Chondrocyte (in vitro differentiated cells): ENCODE measurements around the gene TFEB. TPM values are rescaled to one million over a fixed set of nuclear protein-coding genes. Genes with fewer than 3 reads are reported as not detected.

Experiments
- DNase-seq: peaks from one replicate; pipeline ENCODE4 v3.0.0; 2021; ENCODE audit warnings: mixed read lengths, low spot score
- H3K27ac Mint-ChIP-seq: one replicate; pipeline ENCODE4 v1.8.0; 2021; ENCODE audit warnings: mild to moderate bottlenecking, moderate library complexity, mixed read lengths; ENCODE audit not compliant: unreplicated experiment
- H3K27me3 Mint-ChIP-seq: 2 replicates; pipeline ENCODE4 v1.8.0; 2021; ENCODE audit warnings: low read depth, mixed read lengths
- H3K36me3 Mint-ChIP-seq: 2 replicates; pipeline ENCODE4 v1.8.0; 2021; ENCODE audit warnings: low read depth, mixed read lengths
- H3K4me1 Mint-ChIP-seq: 2 replicates; pipeline ENCODE4 v1.8.0; 2021; ENCODE audit warnings: low read depth, mild to moderate bottlenecking, mixed read lengths
- H3K4me3 Mint-ChIP-seq: one replicate; pipeline ENCODE4 v1.8.0; 2021; ENCODE audit warnings: mild to moderate bottlenecking, moderate library complexity, mixed read lengths; ENCODE audit not compliant: unreplicated experiment
- H3K9me3 Mint-ChIP-seq: 2 replicates; pipeline ENCODE4 v1.8.0; 2021; ENCODE audit warnings: low read depth, mixed read lengths
- CTCF ChIP-seq: fragments of 200-600 bp; sonication (generic); IDR thresholded peaks from 2 replicates; pipeline ENCODE4 v1.5.0; 2021; ENCODE audit warnings: antibody characterized with exemption, mild to moderate bottlenecking, moderate library complexity
- total RNA-seq: library from RNA; stranded (reverse); gene quantifications from 3 replicates; pipeline ENCODE4 v1.2.1, GENCODE V29; 2021

Gene TFEB
- total RNA-seq, 1 donor from 2014 or later: 11.6 TPM

DNA sequence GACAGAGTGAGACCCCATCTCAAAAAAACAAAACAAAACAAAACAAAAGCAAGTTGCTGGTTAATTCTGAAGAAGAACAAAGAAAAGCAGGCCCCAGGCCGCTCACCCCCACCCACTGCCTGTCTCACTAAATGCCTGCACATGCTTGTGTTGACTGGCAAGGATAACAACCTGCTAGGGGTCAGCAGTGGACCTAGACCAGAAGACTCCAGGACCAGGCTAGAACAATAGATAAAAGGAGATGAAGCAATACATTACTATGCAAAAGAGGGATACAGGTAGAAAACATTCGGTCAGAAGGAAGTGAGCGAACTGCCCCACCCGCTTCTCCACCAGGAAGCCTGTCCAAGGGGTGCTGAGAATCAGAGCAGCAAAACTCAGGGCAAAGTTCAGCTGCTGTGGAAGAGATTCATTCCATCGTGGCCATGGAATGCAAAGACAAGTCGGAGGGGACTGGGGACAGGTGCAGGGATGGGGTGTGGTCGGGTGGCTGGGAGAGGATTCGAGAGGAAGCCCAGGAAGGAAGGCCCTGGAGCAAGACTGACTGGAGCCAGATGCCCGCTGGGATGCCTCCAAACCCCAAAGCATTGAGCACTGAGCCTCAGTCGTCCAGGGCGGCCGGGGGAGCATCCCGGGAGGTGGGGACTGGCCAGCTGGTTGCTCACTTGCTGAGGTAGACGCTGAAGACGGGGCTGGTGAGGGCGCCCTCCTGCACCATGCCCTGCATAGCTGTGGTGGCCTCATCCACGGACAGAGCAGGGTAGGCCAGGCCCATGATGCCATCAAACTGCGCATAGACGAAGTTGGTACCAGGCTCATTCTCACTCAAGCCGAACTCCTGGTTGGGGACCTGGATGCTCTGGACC lies 6.5 kb upstream of the TFEB start:
- H3K4me1 Mint-ChIP-seq: peaks cover 5% of the 10 kb centered on the region
- H3K27me3 Mint-ChIP-seq: peaks cover 2% of the 10 kb centered on the region
- H3K36me3 Mint-ChIP-seq: no peaks in the 10 kb centered on the region
- no peak for TF ChIP-seq CTCF
- no peak for DNase-seq
- H3K9me3 Mint-ChIP-seq: no peaks in the 10 kb centered on the region
- no peak overlapping the region for H3K4me3 Mint-ChIP-seq
- H3K27ac Mint-ChIP-seq: no peak overlapping the region

GRCh38 chr6:41740366-41741162 lies 5.2 kb upstream of the TFEB start:
- Mint-ChIP-seq H3K4me3 (no peak overlapping the region), H3K27me3 (peaks cover 2% of the 10 kb centered on the region), H3K27ac (no peak overlapping the region), H3K9me3 (no peaks in the 10 kb centered on the region), H3K4me1 (peaks cover 12% of the 10 kb centered on the region), H3K36me3 (no peaks in the 10 kb centered on the region)
- TF ChIP-seq CTCF: no peak
- DNase-seq: no peak

- Mint-ChIP-seq H3K4me3 (no peak overlapping the region), H3K27ac (peak overlapping the region; percentile 36), H3K27me3 (peaks cover 2% of the 10 kb centered on the region), H3K9me3 (no peaks in the 10 kb centered on the region), H3K4me1 (peaks cover 13% of the 10 kb centered on the region), H3K36me3 (no peaks in the 10 kb centered on the region)
- no peak for TF ChIP-seq CTCF
- DNase-seq: no peak
Measured at GRCh38 chr6:41739041-41739440, 3.6 kb upstream of the TFEB start.

DNA sequence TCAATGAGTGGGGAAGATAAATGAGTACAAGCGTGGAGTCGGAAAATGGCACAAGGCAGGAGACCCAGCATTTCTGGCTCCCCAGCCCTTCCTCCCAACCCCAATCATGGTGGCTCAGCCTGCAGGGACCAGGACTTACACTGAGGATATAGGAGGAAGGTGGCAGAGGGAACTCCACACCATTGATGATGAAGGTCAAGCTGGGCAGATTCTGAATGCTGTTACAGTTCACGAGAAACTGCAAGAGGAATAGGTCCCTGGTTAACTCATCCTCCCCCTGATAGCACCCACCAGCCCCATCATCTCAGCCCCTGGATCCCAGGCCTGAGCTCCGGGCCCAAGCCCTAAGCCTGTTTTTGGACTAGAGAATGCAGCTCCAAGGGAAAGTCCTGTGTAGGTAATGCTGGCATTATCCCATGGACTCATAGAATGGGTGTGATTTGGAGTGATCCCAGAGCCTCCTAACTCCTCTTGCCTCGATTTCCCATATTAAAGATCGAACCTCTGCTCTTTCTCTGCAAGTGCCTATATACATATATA lies 2.3 kb upstream of the TFEB start:
- TF ChIP-seq CTCF: no peak
- H3K36me3 Mint-ChIP-seq: no peaks in the 10 kb centered on the region
- no peak for DNase-seq
- H3K27ac Mint-ChIP-seq: no peak overlapping the region
- H3K27me3 Mint-ChIP-seq: no peaks in the 10 kb centered on the region
- no peaks in the 10 kb centered on the region for H3K9me3 Mint-ChIP-seq
- no peak overlapping the region for H3K4me3 Mint-ChIP-seq
- H3K4me1 Mint-ChIP-seq: peaks cover 26% of the 10 kb centered on the region
